ENCODE results near the gene GTSF1L.

- TF ChIP-seq SP1 (CRISPR knock-in tag; IDR thresholded peaks at IDR 0.05) (no peak; the same call in 1 of the 2 replicates), CTCF (IDR thresholded peaks at IDR 0.05 in 2 of 3, conservative IDR thresholded peaks at IDR 0.05 in 1 of 3; ENCODE audit: insufficient read depth in 2 of 3, low read depth in 1 of 3, low read length in 3 of 3) (no peak), REST (IDR thresholded peaks at IDR 0.05; ENCODE audit: borderline replicate concordance) (no peak; the same call in 1 of the 2 replicates), REST (CRISPR knock-in tag; IDR thresholded peaks at IDR 0.05; ENCODE audit: low read depth) (no peak), EZH2 (IDR thresholded peaks at IDR 0.05; ENCODE audit: borderline replicate concordance, low read depth, low read length) (no peak), ZNF124 (CRISPR knock-in tag; IDR thresholded peaks at IDR 0.05) (no peak), ZBTB12 (CRISPR knock-in tag; IDR thresholded peaks at IDR 0.05) (peak; percentile 77), POLR2AphosphoS5 (IDR thresholded peaks at IDR 0.05; ENCODE audit: control insufficient read depth, insufficient read depth, low read depth, low read length) (peak; percentile 96)
These were observed 35.7 kb downstream of the GTSF1L start for GRCh38 chr20:43690943-43691598.
